NCI-H1105 treated with DMSO at 0.1 percent for 48 hours (cell line): Measurements from ENCODE around the gene HNF1A.

Experiments
- DNase-seq: peaks from one replicate; lab custom pipeline; 2025; lab: John Stamatoyannopoulos, UW

The HNF1A gene

DNA sequence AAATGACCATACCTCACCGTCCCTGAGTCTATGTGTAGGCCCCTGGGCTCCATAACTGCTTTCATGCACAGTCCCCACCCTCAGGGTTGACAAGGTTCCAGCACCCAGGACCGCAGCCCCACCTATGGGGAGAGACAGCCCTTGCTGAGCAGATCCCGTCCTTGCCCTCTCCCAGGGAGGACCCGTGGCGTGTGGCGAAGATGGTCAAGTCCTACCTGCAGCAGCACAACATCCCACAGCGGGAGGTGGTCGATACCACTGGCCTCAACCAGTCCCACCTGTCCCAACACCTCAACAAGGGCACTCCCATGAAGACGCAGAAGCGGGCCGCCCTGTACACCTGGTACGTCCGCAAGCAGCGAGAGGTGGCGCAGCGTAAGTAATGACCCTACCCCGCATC lies 10.3 kb downstream of the HNF1A start:
- no peak for DNase-seq

DNA sequence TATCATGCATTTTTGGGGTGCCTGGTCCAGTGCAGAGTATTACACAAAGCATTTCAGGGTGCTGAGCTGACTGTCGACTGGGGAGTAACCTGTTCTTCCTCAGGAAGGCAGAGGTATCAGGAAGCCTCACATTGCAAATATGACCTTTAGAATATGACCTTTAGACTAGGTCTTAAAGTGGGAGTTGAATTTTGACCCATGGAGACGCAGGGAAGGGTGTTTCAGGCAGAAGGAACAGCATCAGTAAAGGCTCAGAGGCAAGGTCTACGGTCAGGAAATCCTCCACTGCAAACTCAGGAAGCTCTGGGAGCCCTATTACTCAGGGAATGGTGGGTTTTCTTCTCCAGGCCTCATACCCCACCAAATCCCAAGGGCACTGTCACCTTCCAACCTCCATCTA lies 11.3 kb downstream of the HNF1A start:
- no peak for DNase-seq

DNA sequence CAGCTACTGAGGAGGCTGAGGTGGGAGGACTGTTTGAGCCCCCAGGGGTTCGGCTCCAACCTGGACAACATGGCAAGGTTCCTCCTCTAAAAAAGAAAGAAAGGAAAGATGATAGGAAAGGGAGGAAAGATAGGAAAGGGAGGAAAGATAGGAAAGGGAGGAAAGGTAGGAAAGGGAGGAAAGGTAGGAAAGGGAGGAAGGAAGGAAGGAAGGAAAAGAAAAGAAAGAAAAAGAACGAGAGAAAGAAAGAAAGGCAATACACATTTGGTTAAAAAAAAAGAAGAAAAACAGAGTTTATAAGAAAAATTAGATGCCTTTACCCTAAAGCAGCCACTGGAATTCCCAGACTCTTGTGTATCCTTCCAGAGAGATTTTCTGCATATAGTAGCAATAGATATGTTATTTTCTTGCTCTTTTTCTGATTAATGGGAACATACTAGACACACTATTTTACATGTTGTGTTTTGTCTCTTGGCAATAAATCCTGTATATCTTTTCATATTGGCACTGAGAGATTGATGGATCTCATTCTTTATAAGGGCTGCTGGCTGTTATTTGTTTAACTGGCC lies 12.2 kb downstream of the HNF1A start:
- DNase-seq, result no peak

DNA sequence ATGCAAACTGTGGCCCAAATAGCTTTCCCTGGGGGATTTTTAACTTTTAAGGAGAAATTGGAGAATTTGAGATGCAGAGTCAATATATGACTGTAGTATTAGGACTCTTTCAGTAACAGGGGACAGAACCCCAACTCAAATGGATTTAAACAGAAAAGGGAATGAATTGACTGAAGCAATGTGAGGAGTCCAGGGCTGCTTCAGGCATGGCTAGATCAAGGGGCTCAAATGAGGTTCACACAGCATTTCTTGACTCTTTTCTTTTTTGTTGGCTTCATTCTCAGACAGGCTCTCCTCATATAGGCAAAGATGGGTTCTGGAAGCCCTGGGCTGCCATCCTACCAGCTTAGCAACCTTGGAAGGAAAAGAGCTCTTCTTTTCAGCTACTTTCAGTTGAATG lies 13.6 kb downstream of the HNF1A start:
- no peak for DNase-seq

DNA sequence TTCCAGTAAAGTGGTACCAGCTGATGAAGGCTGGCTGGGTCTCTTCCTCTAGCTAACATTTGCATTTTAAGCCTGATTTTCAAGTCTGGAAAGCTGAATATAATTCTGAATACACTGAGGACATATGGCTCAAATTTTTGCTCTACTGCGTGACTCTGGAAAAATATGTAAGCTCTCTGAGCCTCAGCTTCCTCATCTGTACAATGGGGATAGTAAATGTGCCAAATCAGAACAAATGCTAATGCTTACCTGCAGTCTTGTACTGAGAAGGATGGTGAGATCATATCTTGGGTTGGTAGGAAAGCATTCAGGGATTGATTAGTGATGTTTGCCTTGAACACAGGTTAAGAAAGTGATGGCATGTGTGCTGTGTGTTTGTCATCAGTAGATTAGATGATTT lies 14.6 kb downstream of the HNF1A start:
- no peak for DNase-seq

DNA sequence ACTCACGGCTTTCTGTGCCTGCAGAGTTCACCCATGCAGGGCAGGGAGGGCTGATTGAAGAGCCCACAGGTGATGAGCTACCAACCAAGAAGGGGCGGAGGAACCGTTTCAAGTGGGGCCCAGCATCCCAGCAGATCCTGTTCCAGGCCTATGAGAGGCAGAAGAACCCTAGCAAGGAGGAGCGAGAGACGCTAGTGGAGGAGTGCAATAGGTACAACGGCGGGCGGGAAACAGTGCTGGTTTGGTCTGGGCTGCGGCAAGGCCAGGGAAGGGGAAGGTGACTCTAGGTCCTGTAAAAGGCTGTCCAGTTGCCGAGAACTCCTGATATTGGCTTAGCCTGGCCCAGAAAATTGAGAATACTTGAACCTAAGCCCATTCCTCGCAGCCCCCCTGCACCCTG lies 15.2 kb downstream of the HNF1A start:
- no peak for DNase-seq

DNA sequence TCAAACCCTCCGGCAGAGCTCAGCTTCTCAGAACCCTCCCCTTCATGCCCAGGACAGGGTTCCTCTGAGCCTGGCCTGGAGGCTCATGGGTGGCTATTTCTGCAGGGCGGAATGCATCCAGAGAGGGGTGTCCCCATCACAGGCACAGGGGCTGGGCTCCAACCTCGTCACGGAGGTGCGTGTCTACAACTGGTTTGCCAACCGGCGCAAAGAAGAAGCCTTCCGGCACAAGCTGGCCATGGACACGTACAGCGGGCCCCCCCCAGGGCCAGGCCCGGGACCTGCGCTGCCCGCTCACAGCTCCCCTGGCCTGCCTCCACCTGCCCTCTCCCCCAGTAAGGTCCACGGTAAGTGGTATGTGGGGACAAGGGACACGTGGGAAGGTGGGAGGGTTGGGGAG lies 15.7 kb downstream of the HNF1A start:
- DNase-seq, result no peak

DNA sequence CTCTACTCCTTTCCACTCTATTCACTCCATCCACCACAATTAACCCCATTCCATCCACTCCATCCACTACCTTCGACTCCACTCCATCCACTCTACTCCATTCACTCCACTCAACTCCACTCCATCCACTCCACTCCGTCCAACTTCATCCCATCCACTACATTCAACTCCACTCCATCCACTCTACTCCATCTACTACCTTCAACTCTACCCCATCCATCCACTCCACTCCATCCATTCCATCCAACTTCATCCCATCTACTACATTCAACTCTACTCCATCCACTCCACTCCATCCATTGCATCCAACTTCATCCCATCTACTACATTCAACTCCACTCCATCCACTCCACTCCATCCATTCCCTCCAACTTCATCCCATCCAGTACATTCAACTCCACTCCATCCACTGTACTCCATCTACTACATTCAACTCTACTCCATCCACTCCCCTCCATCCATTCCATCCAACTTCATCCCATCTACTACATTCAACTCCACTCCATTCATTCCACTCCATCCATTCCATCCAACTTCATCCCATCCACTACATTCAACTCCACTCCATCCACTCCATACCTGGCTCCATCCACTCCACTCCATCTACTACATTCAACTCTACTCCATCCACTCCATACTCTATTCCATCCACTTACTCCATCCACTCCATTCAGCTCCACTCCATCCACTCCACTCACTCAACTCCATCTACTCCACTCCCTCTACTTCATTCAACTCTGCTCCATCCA lies 16.4 kb downstream of the HNF1A start:
- DNase-seq, result no peak

DNA sequence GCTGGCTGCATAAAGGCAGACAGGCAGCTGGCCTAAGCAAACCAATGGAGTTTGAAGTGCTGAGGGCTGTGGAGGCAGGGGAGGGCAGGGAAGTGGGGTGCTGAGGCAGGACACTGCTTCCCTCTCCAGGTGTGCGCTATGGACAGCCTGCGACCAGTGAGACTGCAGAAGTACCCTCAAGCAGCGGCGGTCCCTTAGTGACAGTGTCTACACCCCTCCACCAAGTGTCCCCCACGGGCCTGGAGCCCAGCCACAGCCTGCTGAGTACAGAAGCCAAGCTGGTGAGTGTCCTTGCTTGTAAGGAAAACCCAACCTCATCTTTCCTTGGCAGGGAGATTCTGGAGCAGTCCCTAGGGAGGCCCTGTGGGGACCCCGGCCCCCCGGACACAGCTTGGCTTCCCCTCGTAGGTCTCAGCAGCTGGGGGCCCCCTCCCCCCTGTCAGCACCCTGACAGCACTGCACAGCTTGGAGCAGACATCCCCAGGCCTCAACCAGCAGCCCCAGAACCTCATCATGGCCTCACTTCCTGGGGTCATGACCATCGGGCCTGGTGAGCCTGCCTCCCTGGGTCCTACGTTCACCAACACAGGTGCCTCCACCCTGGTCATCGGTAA lies 17.9 kb downstream of the HNF1A start:
- DNase-seq, result no peak

DNA sequence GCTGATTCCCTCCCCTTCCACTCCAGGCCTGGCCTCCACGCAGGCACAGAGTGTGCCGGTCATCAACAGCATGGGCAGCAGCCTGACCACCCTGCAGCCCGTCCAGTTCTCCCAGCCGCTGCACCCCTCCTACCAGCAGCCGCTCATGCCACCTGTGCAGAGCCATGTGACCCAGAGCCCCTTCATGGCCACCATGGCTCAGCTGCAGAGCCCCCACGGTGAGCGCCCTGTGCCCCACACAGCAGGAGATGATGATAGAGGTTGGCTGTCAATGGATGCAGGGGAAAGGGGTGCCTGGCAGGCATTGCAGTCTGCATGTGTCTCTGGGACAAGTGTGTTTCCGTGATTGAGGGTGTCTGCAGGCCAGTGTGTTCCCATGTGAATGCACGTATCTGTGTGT lies 19.1 kb downstream of the HNF1A start:
- DNase-seq, result no peak

DNA sequence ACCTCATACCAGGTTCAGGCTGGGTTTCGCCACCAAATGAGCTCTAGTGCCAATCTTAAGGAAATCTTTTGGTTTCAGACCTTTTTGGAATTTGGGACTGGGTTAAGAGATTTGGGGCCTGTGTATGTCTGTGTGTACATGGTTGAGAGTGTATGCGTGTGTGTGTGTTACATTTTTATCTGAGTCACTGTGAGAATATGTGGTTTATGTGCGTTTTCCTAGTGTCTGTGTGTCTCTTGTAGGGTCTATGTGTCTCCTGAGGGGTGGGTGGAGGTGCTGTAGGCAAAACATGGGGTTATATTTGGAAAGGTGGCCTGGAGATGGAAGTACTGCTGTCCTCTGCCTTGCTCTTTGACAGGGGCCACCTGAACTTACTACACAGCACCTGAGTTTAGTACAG lies 20.1 kb downstream of the HNF1A start:
- no peak for DNase-seq

DNA sequence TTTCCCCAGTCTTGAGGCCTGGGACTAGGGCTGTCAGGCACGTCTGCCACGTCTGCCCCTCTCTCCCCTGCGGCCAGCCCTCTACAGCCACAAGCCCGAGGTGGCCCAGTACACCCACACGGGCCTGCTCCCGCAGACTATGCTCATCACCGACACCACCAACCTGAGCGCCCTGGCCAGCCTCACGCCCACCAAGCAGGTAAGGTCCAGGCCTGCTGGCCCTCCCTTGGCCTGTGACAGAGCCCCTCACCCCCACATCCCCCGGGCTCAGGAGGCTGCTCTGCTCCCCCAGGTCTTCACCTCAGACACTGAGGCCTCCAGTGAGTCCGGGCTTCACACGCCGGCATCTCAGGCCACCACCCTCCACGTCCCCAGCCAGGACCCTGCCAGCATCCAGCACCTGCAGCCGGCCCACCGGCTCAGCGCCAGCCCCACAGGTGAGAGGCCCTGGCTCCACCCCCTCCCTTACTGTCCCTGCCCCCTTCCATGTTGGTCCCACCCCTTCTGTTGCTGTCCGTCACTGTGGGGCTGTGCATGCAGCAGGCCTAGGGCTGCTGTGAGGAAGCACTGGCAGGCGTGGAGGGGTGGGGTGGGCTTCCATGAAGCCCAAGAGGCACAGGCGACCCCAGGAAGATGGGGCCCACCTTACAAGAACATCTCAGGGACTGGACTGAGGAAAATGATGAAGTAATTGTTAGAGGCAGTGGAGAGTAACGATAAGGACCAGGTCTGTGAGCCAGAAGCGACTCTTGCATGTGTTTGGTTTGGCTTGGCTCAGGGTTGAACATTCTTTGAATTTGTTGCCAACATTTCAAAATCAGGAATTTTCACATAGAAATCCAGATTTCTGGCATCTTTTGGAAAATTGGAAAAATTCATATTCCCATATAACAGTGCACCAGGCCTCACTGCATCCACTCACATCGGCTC lies 21.1 kb downstream of the HNF1A start:
- DNase-seq, result no peak

DNA sequence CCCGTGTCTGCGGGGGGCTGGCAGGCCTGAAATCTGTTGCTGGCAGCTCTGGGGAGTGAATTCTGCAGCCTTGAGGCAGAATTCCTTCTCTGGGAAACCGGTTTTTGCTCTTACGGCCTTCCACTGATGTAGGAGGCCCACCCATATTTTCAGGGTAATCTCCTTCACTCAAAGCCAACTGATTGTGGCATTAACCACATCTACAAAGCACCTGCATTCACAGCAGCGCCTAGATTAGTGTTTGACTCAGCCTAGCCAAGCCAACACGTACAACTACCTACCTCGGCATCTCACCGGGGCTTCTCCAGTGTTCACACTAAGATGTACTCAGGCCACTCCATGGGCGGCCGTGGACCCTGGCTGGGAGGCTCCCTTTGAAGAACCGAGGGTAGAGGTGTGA lies 22.2 kb downstream of the HNF1A start:
- no peak for DNase-seq

DNA sequence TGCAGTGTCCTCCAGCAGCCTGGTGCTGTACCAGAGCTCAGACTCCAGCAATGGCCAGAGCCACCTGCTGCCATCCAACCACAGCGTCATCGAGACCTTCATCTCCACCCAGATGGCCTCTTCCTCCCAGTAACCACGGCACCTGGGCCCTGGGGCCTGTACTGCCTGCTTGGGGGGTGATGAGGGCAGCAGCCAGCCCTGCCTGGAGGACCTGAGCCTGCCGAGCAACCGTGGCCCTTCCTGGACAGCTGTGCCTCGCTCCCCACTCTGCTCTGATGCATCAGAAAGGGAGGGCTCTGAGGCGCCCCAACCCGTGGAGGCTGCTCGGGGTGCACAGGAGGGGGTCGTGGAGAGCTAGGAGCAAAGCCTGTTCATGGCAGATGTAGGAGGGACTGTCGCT lies 22.7 kb downstream of the HNF1A start:
- no peak for DNase-seq

DNA sequence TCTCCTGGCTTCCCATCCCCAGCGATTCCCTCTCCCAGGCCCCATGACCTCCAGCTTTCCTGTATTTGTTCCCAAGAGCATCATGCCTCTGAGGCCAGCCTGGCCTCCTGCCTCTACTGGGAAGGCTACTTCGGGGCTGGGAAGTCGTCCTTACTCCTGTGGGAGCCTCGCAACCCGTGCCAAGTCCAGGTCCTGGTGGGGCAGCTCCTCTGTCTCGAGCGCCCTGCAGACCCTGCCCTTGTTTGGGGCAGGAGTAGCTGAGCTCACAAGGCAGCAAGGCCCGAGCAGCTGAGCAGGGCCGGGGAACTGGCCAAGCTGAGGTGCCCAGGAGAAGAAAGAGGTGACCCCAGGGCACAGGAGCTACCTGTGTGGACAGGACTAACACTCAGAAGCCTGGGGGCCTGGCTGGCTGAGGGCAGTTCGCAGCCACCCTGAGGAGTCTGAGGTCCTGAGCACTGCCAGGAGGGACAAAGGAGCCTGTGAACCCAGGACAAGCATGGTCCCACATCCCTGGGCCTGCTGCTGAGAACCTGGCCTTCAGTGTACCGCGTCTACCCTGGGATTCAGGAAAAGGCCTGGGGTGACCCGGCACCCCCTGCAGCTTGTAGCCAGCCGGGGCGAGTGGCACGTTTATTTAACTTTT lies 23.6 kb downstream of the HNF1A start:
- no peak for DNase-seq

DNA sequence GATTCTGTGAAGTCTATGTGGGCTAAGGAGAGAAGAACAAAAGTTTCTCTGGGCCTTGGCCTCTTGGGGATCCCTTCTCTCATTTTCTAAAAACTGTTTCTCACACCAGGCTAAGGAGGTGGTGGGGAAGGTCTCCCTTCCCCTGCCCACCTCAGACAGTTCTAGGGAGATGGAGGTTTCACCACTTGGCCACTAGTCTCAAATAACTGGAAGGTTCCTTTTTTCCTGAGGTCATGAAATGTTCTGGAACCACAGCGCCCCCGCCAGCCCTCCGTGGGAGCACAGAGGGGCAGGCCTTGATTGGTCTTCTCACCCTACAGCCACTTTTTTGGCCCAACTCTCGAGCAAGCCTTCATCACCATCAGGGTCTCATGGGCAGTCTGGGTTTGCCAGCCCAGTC lies 25.3 kb downstream of the HNF1A start:
- no peak for DNase-seq

DNA sequence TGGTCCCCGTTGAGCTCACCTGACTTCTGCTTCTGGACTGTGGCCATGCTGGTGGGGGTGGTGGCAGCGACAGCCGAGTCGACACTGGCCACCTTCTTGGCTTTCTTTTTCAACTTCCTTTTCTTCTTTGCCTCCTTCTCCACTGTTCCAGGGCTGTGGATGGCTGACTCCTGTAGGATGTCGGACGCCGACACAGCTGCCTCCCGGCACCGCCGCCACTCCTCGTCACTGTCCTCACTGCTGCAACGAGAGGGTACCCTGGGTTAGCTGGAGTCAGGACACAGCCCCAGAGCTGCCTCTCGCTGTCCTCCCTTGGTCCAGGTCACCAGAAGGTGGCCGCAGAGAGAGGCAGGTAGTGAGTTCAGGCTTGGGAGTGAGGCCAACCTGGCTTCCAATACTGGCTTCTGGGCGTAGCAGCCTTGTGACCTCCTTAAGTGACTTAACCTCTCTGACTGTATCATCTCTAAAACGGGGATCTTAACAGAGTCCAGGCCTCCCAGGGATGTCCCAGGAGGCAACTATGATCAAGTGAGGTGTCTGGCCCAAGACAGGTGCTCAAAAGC lies 26.0 kb downstream of the HNF1A start:
- DNase-seq, result no peak

DNA sequence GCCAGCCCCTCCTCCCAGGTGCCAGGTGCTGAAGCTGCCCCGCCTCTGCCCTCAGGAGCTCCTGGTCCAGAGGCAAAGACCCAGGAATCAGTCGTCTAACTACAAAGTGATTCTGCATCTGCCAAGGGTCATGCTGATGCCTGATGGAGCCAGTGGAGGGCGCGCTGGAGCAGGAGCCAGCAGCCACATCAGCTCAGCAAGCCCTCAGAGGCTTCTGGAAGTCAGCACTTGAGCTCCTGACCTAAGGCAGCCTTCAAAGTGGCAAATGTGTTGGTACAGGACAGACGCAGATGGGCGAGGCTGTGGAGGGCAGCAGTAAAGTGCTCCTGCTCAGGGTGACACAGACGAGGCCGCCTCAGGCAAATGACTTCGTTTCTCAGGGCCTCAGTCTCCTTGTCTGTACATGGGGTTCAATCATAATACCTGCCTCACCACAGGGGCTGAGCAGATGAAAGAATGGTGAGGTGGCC lies 27.0 kb downstream of the HNF1A start:
- DNase-seq, result peak; percentile 19

DNA sequence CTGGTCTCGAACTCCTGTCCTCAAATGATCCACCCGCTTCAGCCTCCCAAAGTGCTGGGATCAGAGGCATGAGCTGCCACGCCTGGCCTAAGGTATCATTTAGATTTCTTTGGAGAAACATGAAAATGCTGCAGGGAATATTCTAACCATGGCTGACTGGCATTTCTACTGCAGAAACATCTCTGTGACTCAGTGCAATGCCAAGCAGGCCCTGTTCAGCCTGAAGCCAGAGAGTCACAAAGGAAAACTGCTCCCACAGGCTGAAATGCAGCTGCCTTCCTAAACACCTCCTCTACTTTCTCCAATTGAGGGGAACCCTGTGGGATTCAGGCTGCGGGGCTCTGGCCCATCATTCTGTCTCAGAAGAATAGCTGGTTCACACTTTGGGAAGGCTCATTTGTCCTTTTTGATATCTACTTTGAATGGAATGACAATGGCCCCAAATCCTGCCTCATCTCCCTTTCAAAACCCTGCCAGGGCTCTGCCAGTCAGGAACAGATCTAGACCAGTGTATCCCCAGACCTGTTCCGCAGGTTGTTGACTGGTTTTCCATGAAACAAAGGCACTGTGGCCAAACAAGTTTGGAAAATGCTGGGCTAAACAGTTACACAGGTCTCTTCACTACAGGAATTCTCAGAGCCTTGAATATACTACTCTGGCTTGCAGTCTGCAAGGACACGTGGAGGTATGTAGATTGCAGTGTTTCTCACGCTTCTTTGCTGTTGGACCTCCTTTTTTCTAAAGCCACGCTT lies 30.2 kb downstream of the HNF1A start:
- DNase-seq, result no peak

DNA sequence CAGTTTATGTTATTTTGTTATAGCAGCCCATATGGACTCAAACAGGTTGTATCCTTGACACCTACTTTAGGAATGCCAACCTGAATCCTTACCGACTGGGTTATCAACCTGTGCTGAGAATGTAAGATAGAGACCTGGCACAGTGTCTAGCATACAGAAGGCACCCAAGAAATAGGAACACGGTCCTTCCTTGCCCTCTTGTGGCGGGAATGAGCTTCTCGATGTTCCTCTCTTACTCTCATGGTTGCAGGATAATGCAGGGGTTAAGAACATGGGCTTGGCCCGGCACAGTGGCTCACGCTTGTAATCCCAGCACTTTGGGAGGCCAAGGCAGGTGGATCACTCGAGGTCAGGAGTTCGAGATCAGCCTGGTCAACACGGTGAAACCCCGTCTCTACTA lies 31.4 kb downstream of the HNF1A start:
- DNase-seq, result peak; percentile 45

DNA sequence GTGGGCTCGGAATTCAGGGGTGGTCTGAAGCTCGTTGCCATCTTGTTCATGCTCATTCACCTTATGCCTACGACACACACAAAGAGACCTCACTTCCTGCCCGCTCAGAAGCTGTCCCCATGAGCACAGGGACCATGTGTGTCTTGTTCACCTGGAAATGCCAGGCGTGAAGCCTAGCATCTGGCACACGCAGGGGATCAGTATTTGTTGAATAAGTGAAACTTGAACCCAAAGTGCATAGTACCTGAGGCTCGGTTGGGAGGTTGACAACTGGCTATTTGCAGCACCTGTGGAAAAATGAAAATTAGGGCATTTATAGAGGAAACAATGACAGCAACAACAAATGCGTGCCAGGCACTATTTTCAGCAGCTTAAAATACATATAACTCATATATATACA lies 32.5 kb downstream of the HNF1A start:
- DNase-seq, result no peak
